HAP-1 (cell line): ENCODE data around the gene ZNF248.
A peak's percentile ranks its signal among the peaks of the same experiment; 100 is the strongest.

Experiments used
- DNase-seq, 2 experiments: peaks; one replicate each; pipeline ENCODE4 v3.0.0-alpha.2; 2016 to 2020; ENCODE audit warnings: low spot score in 2 of 2
- H3K27me3 ChIP-seq: fragments of 250-450 bp; sonication (Bioruptor Pico); 2 replicates; pipeline ENCODE4 v1.5.1; 2020; ENCODE audit warnings: low read depth, mild to moderate bottlenecking, moderate library complexity
- H3K36me3 ChIP-seq: fragments of 250-450 bp; sonication (Bioruptor Pico); replicated peaks from 2 replicates; pipeline ENCODE4 v1.5.1; 2020; ENCODE audit warnings: mild to moderate bottlenecking
- H3K4me1 ChIP-seq: fragments of 250-450 bp; sonication (Bioruptor Pico); 2 replicates; pipeline ENCODE4 v1.5.1; 2020; ENCODE audit warnings: mild to moderate bottlenecking
- H3K4me3 ChIP-seq: fragments of 250-450 bp; sonication (Bioruptor Pico); 2 replicates; pipeline ENCODE4 v1.5.1; 2020; ENCODE audit warnings: mild to moderate bottlenecking, moderate library complexity
- H3K9me3 ChIP-seq: fragments of 250-450 bp; sonication (Bioruptor Pico); 2 replicates; pipeline ENCODE4 v1.5.1; 2020; ENCODE audit warnings: mild to moderate bottlenecking, moderate library complexity
- in situ Hi-C: fragments of 300-500 bp; cut with MboI; formaldehyde crosslinking; loops from 3 replicates; pipeline ENCODE4 v1.14.3; 2020; ENCODE audit warnings: low sequenced_read_pairs, inconsistent platforms, mixed read lengths

Gene ZNF248

DNA sequence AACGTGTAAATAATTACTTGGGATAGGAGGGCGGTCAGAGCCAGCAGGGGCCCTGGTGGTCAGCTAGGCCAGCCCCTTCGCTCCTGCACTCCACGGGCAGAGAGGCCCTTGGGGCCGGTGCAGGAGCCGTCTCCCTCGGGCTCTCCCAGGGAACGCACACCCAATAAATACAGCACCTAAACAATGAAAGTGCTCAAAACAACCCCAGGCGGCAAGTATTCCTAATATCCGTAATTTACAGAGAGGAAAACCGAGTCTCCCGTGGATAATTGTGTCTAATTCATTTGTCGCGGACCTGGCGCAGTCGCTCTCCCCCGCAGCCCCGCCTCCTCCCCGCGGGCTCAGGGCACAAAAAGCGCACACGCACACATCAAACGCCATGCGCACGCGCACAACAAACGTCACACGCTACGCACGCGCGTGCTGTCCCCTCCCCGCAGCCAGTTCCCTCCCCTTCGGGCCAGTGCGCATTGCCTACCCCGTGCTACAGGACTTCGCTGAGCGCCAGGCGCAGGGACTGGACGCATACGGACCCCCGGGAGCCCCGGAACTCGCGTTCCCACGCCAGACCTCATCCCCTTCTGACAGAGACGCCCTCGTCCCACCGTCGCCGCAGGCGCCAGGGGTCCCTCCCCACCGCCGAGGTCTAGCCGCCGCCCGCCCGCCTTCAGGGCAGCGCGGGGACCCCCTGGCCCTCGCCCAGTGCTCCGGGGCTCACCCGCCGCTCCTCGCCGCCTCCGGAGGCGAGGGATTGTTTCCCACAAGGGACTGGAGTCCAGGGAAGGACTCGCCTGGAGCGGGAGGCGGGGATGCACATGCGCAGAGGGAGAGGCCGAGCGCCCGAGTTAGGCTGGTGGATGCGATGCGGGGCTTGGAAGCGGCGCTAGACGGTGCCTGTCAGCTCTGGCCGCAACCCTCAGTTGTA lies at the start of gene ZNF248:
ZNF248 (minus strand) TSS at position 324 of the 925 bp plus-strand sequence. CDS start 1,300 bp downstream, outside the sequence.
- Histone ChIP-seq H3K36me3 (peaks cover 4% of the 10 kb centered on the region), H3K9me3 (no peaks in the 10 kb centered on the region), H3K4me3 (peak within 1 kb of the TSS; percentile 69), H3K27me3 (no peaks in the 10 kb centered on the region), H3K4me1 (peaks cover 10% of the 10 kb centered on the region)
- DNase-seq, result peak; percentile 92 to 95
- in situ Hi-C loops, result no loop called here

DNA sequence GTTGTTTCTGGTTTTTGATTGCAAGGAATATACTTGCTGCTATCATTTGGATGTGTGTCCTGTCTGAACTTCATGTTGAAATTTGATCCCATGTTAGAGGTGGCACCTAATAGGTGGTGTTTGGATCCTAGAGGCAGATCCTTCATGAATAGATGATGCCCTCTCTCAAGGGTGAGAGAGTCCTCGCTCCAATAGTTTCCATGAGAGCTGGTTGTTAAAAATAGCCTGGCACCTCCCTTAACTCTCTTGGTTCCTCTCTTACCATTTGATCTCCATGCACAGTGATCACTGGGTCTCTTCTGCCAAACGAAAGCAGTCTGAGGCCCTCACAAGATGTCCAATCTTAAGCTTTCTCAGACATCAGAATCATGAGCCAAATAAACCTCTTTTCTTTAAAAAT lies 49.0 kb upstream of the ZNF248 start:
- in situ Hi-C loops, result no loop called here
- Histone ChIP-seq H3K4me1 (no peaks in the 10 kb centered on the region), H3K27me3 (no peaks in the 10 kb centered on the region), H3K4me3 (no peak overlapping the region), H3K36me3 (no peaks in the 10 kb centered on the region), H3K9me3 (no peaks in the 10 kb centered on the region; the same call in 1 of the 2 replicates)
- no peak for DNase-seq

DNA sequence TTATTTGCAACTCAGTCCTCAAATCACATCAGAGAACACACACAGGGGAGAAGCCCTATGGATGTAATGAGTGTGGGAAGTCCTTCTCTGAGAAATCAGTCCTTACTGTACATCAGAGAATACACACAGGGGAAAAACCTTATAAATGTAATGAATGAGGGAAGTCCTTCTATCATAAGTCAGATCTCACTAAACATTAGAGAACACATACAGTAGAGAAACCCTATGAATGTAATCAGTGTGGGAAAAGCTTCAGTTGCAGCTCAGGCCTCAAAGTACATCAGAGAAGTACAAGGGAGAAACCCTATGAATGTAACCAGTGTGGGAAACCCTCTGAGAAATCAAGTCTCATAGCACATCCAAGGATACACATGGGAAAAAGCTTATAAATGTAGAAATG lies 39.0 kb upstream of the ZNF248 start:
- H3K36me3 ChIP-seq, result no peaks in the 10 kb centered on the region
- DNase-seq, result no peak
- in situ Hi-C loops, result no loop called here
- no peaks in the 10 kb centered on the region for H3K4me1 ChIP-seq
- no peak overlapping the region for H3K4me3 ChIP-seq
- peaks cover 10% of the 10 kb centered on the region; the same call in 1 of the 2 replicates for H3K9me3 ChIP-seq
- H3K27me3 ChIP-seq, result no peaks in the 10 kb centered on the region

DNA sequence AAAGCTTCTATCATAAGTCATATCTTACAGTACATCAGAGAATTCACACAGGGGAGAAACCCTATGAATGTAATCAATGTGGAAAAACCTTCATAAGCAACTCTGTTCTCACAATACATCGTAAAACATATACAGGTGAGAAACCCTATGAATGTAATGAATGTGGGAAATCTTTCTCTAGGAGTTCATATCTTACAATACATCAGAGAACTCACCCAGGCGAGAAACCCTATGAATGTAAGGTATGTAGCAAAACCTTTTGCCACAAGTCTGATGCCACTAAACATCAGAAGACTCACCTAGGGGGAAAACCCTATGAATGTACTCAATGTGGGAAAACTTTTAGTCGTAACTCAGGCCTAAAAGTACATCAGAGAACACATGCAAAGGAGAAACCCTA lies 38.3 kb upstream of the ZNF248 start:
- no peaks in the 10 kb centered on the region for H3K27me3 ChIP-seq
- H3K9me3 ChIP-seq, result peaks cover 10% of the 10 kb centered on the region; the same call in 1 of the 2 replicates
- H3K36me3 ChIP-seq, result no peaks in the 10 kb centered on the region
- no peaks in the 10 kb centered on the region for H3K4me1 ChIP-seq
- H3K4me3 ChIP-seq, result no peak overlapping the region
- in situ Hi-C loops, result no loop called here
- no peak for DNase-seq

DNA sequence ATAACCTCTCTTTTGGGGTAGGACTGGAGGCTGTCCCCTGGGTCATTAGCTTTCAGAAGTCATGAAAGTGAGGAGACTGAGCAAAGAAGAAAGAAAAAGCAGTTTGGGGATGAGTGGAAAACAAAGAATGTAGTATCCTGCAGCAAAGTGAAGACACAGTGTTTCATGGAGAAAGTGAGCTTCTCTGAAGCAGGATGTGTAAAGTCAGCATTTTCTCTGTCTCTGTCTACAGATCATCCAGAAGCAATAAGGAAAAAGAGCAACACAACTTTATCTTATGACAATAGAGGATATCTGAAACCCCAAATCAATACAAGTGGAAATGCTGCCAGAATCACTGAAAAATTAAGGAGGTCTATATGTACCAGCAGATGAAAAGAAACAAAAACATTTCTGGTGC lies 28.4 kb upstream of the ZNF248 start:
- Histone ChIP-seq H3K9me3 (no peaks in the 10 kb centered on the region; the same call in 1 of the 2 replicates), H3K4me1 (no peaks in the 10 kb centered on the region), H3K36me3 (no peaks in the 10 kb centered on the region), H3K4me3 (no peak overlapping the region), H3K27me3 (no peaks in the 10 kb centered on the region)
- DNase-seq, result no peak
- in situ Hi-C loops, result no loop called here

DNA sequence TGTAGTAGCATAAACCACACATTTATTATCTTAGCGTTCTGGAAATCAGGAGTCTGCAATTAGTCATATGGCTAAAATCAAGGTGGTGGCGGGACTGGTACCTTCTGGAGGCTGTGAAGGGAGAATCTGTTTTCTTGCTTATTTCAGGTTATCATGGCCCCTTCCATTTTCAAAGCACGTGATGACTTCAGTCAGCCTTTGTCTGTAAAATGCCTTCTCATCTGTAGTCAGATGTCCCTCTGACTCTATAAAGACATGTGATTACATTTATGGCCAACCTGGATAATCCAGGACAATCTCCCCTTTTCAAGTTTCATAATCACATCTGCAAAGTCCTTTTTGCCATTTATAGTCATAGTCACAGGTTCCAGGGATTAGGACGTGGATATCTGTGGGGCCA lies 15.5 kb upstream of the ZNF248 start:
- Histone ChIP-seq H3K27me3 (no peaks in the 10 kb centered on the region), H3K4me1 (no peaks in the 10 kb centered on the region), H3K36me3 (no peaks in the 10 kb centered on the region), H3K9me3 (no peaks in the 10 kb centered on the region), H3K4me3 (no peak overlapping the region)
- in situ Hi-C loops, result no loop called here
- DNase-seq, result no peak

DNA sequence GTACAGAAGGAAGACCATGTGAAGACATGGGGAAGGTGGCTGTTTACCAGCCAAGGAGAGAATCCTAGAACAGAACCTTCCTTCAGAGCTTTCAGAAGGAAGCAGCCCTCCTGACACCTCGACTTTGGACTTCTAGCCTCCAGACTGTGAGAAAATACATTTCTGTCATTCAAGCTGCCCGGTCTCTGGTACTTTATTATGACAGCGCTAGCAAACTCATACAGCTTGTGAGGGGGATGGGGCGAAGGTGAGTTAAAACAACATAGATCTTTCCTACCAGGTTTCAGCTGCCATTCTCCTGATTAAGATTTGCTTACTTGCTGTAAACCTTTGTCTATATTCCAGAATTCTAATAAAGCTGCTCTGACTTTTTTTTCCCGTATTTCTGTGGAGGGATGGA lies 14.9 kb upstream of the ZNF248 start:
- Histone ChIP-seq H3K36me3 (no peaks in the 10 kb centered on the region), H3K4me1 (no peaks in the 10 kb centered on the region), H3K27me3 (no peaks in the 10 kb centered on the region), H3K9me3 (no peaks in the 10 kb centered on the region), H3K4me3 (no peak overlapping the region)
- no peak for DNase-seq
- in situ Hi-C loops, result no loop called here

DNA sequence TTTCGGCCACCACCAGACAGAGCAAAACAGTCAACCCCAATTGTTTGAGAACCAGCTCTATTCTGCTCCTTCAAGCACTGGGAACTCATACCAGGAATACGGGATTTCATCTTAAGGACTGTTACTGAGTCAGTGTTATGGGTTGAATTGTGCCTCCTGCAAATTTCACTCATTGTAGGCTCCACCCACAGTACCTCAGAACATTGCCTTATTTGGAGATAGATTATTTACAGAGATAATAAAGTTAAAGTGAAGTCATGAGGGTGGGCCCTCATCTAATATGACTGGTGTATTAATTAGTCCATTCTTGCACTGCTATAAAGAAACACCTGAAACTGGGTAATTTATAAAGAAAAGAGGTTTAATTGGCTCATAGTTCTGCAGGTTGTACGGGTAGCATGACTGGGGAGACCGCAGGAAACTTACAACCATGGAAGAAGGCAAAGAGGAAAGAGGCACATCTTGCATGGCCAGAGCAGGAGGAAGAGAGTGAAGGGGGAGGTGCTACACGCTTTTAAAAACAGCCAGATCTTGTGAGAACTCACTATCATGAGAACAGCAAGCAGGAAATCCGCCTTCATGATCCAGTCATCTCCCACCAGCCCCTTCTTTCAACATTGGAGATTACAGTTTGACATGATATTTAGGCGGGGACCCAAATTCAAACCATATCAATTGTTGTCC lies 14.3 kb upstream of the ZNF248 start:
- Histone ChIP-seq H3K9me3 (no peaks in the 10 kb centered on the region), H3K36me3 (no peaks in the 10 kb centered on the region), H3K27me3 (no peaks in the 10 kb centered on the region), H3K4me3 (no peak overlapping the region), H3K4me1 (no peaks in the 10 kb centered on the region)
- in situ Hi-C loops, result no loop called here
- DNase-seq, result no peak

DNA sequence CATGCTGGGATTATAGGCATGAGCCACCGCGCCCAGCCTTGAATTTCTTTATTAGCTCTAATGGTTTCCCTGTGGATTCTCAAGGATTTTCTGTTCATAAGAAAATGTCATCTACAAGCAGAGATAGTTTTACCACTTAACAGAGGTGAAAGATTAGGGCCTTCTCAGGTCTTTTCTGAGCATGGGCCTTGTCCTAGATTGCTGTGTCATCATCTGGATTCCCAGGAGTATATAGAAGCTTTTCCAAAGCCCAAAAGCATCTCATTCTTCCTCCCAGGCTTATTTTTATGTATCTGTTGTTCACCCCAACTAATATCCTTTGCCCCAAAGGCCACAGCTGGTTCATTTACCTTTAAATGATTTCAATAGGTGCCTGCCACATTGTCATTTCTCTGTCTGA lies 13.7 kb upstream of the ZNF248 start:
- Histone ChIP-seq H3K9me3 (no peaks in the 10 kb centered on the region), H3K4me3 (no peak overlapping the region), H3K36me3 (no peaks in the 10 kb centered on the region), H3K4me1 (no peaks in the 10 kb centered on the region), H3K27me3 (no peaks in the 10 kb centered on the region)
- in situ Hi-C loops, result no loop called here
- no peak for DNase-seq

DNA sequence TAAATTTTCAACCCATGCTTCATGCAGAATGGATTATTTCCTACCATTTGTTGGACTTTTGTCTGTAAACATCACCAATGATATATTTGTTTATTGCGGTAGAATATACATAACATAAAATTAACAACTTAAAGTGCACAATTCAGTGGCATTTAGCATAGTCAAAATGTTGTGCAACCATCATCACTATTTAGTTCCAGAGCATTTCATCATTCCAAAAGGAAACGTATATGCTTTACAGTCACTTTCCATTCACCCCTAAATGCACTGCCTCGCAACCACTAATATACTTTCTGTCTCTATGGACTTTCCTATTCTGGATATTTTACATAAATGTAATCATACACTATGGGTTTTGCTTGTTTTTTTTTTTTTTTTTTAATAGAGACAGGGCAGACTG lies 11.4 kb upstream of the ZNF248 start:
- Histone ChIP-seq H3K36me3 (no peaks in the 10 kb centered on the region), H3K4me3 (no peak overlapping the region), H3K4me1 (no peaks in the 10 kb centered on the region), H3K9me3 (no peaks in the 10 kb centered on the region), H3K27me3 (no peaks in the 10 kb centered on the region)
- no peak for DNase-seq
- in situ Hi-C loops, result no loop called here

DNA sequence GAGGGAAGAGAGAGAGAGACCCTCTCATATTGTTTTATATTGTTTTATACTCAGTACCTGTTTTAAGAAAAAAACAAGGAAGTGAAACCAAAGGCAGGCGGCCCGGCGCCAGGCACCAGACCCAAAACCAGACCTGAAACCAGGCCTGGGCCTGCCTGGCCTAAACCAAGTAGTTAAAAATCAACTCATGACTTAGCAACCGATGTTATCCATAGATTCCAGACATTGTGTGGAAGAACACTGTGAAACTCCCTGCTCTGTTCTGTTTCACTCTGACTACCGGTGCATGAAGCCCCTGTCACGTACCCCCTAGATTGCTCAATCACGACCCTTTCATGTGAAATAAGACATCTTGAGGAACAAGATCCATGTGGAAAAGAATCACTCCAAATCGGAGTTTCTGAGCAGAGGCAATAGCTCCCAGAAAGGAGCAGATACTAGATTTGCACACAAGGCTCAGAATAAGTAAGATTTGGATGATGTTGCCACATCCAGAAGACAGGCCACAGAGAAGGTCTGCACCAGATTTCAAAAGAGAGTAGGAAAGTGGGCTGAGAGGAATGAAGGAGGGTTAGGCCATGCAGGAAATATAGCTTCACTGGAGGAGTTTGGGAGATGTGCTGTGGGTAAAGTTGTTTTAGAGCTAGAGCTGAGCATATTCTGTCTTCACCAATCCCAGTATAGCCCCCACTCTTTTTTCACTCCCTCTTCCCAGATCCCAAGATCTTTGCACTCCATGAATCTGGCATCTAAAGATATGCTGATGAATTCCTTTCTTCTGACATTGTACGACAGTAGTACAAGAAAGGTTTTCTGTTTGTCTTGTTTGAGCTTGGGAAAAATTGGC lies 8.8 kb upstream of the ZNF248 start:
- no peak for DNase-seq
- H3K9me3 ChIP-seq, result no peaks in the 10 kb centered on the region

DNA sequence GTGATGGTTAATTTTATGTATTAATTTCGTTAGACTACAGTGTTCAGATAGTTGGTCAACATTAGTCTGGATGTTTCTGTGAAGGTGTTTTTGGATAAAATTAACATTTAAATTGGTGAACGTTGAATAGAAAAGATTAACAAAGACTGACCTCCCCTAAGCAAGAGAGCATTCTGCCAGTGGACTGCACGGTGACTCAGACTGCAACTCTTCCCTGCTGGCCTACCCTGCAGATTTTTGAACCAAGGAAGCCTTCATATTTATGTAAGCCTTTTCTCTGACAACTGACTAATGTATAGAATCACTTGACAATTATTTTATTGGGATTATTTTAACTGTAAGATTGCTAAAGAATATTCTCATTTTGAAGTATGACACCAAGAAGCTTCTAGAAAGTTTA lies 7.9 kb upstream of the ZNF248 start:
- no peaks in the 10 kb centered on the region for H3K4me1 ChIP-seq
- in situ Hi-C loops, result no loop called here
- no peaks in the 10 kb centered on the region for H3K36me3 ChIP-seq
- no peak for DNase-seq
- H3K9me3 ChIP-seq, result no peaks in the 10 kb centered on the region
- no peaks in the 10 kb centered on the region for H3K27me3 ChIP-seq
- H3K4me3 ChIP-seq, result no peak overlapping the region

More for the DNA sequence above, 8.8 kb upstream of the ZNF248 start:
- no peaks in the 10 kb centered on the region for H3K27me3 ChIP-seq
- no peaks in the 10 kb centered on the region for H3K4me1 ChIP-seq
- no peaks in the 10 kb centered on the region for H3K36me3 ChIP-seq
- in situ Hi-C loops, result no loop called here
- no peak overlapping the region for H3K4me3 ChIP-seq

DNA sequence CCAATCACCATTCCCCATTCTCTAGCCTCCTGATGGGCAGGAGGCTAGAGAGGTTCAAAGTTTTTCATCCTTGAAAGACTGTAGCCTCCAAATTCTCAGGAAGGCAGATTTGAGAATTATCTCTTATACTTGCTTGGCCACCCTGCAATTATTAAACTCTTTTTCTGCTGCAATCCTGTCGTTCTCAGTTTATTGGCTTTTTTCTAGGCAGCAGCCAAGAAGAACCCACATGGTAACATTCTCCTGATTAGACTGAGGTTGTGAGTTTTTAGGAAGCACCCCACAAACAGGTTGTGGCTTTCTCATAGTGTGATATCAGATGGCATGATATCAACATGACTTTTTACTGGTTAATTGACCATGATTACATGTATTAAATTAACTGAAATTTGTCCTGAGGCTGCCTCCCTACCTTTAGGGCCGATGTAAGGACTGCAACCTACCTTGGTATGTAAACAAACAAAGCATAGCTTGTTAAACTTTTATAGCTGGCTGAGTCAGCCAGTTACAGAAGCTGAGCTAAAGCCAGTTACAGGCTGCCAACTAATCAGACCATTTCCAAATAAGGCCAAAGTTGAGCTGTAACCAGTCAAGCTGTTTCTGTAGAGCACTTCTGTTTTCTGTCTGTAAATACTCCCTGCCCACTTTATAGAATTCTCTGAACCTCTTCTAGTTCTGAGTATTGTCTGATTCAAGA lies 3.2 kb upstream of the ZNF248 start:
- H3K9me3 ChIP-seq, result no peaks in the 10 kb centered on the region
- peaks cover 8% of the 10 kb centered on the region for H3K4me1 ChIP-seq
- in situ Hi-C loops, result no loop called here
- no peak overlapping the region for H3K4me3 ChIP-seq
- no peak for DNase-seq
- H3K36me3 ChIP-seq, result no peaks in the 10 kb centered on the region
- H3K27me3 ChIP-seq, result no peaks in the 10 kb centered on the region
